ENCODE data around the gene CPB1.

Gene CPB1

GRCh38 chr3:148901987-148902791, 74.6 kb downstream of the CPB1 start:
- no peak for TF ChIP-seq CTCF (IDR thresholded peaks at IDR 0.05)
- Histone ChIP-seq H3K9me3 (no peaks in the 10 kb centered on the region), H3K4me3 (no peak overlapping the region), H3K27me3 (no peaks in the 10 kb centered on the region), H3K27ac (no peak overlapping the region), H3K36me3 (no peaks in the 10 kb centered on the region), H3K4me1 (no peaks in the 10 kb centered on the region)
- intact Hi-C loops (cut with DNase I; ENCODE audit: low total_unique reads) = no loop called here
- no peak for DNase-seq

- Histone ChIP-seq H3K4me1 (no peaks in the 10 kb centered on the region), H3K36me3 (no peaks in the 10 kb centered on the region), H3K27me3 (no peaks in the 10 kb centered on the region), H3K9me3 (no peaks in the 10 kb centered on the region), H3K27ac (no peak overlapping the region), H3K4me3 (no peak overlapping the region)
- no peak for DNase-seq
- no peak for TF ChIP-seq CTCF (IDR thresholded peaks at IDR 0.05)
- intact Hi-C loops (cut with DNase I; ENCODE audit: low total_unique reads) = no loop called here
These were observed 75.4 kb downstream of the CPB1 start for GRCh38 chr3:148903022-148903442.

- no peaks in the 10 kb centered on the region for H3K4me1 ChIP-seq
These were observed 76.3 kb downstream of the CPB1 start for GRCh38 chr3:148903941-148904340.

GRCh38 chr3:148906667-148907066, 79.1 kb downstream of the CPB1 start:
- DNase-seq = no peak
- Histone ChIP-seq H3K27ac (no peak overlapping the region), H3K36me3 (no peaks in the 10 kb centered on the region), H3K4me1 (no peaks in the 10 kb centered on the region), H3K27me3 (no peaks in the 10 kb centered on the region), H3K4me3 (no peak overlapping the region), H3K9me3 (no peaks in the 10 kb centered on the region)
- intact Hi-C loops (cut with DNase I; ENCODE audit: low total_unique reads) = no loop called here
- no peak for TF ChIP-seq CTCF (IDR thresholded peaks at IDR 0.05)

More at GRCh38 chr3:148903941-148904340, 76.3 kb downstream of the CPB1 start:
- Histone ChIP-seq H3K4me3 (no peak overlapping the region), H3K27me3 (no peaks in the 10 kb centered on the region), H3K27ac (no peak overlapping the region), H3K9me3 (no peaks in the 10 kb centered on the region), H3K36me3 (no peaks in the 10 kb centered on the region)
- no peak for TF ChIP-seq CTCF (IDR thresholded peaks at IDR 0.05)
- no peak for DNase-seq
- intact Hi-C loops (cut with DNase I; ENCODE audit: low total_unique reads) = no loop called here

Measured in tibial artery (tissue), 4 donors.